H9 (cell line): ENCODE results near the gene ZC3H7B. TPM values are rescaled to one million over a fixed set of nuclear protein-coding genes. Genes with fewer than 3 reads are reported as not detected.
"Not testable (repeated sequence)": the region's sequence is repeated elsewhere in the genome, so short reads cannot be mapped to it uniquely, and the experiment has no call there.

ENCODE experiments used
- DNase-seq: peaks from one replicate; pipeline ENCODE4 v3.0.0-alpha.2; 2017
- H2AFZ ChIP-seq: one replicate; pipeline ENCODE4 v1.6.1; 2013; ENCODE audit warnings: mild to moderate bottlenecking, low read length, control low read depth, moderate library complexity
- H2AK5ac ChIP-seq: 2 replicates; pipeline ENCODE4 v1.6.1; 2013; ENCODE audit warnings: low read length, control low read depth, mixed read lengths; ENCODE audit not compliant: insufficient read length
- H2BK120ac ChIP-seq: one replicate; pipeline ENCODE4 v1.6.1; 2013; ENCODE audit warnings: low read depth, mild to moderate bottlenecking, low read length, control low read depth, inconsistent platforms; ENCODE audit not compliant: poor library complexity, severe bottlenecking
- H2BK12ac ChIP-seq: 2 replicates; pipeline ENCODE4 v1.6.1; 2013; ENCODE audit warnings: low read length, control low read depth, mixed read lengths, low read depth; ENCODE audit not compliant: insufficient read length
- H2BK15ac ChIP-seq: 2 replicates; pipeline ENCODE4 v1.6.1; 2013; ENCODE audit warnings: low read depth, low read length, control low read depth
- H2BK20ac ChIP-seq: one replicate; pipeline ENCODE4 v1.6.1; 2013; ENCODE audit warnings: low read depth, mild to moderate bottlenecking, low read length, control low read depth, inconsistent platforms; ENCODE audit not compliant: poor library complexity, severe bottlenecking
- H2BK5ac ChIP-seq: 2 replicates; pipeline ENCODE4 v1.6.1; 2013; ENCODE audit warnings: low read length, control low read depth, mixed read lengths; ENCODE audit not compliant: insufficient read length
- H3K14ac ChIP-seq: 2 replicates; pipeline ENCODE4 v1.6.1; 2013; ENCODE audit warnings: low read length, control low read depth; ENCODE audit not compliant: insufficient read depth
- H3K18ac ChIP-seq: 2 replicates; pipeline ENCODE4 v1.6.1; 2013; ENCODE audit warnings: low read depth, mild to moderate bottlenecking, mixed read lengths, low read length, control low read depth; ENCODE audit not compliant: insufficient read length
- H3K23ac ChIP-seq: 2 replicates; pipeline ENCODE4 v1.6.1; 2013; ENCODE audit warnings: low read length, control low read depth, mixed read lengths, low read depth; ENCODE audit not compliant: insufficient read length
- H3K23me2 ChIP-seq: 2 replicates; pipeline ENCODE4 v1.6.1; 2013; ENCODE audit warnings: low read depth, mild to moderate bottlenecking, mixed read lengths, low read length, control low read depth; ENCODE audit not compliant: insufficient read length, poor library complexity, severe bottlenecking
- H3K27ac ChIP-seq: 2 replicates; pipeline ENCODE4 v1.5.1; 2013; ENCODE audit warnings: low read length, control low read depth, mixed read lengths, low read depth; ENCODE audit not compliant: insufficient read length
- H3K27me3 ChIP-seq: 2 replicates; pipeline ENCODE4 v1.6.1; 2013; ENCODE audit warnings: low read length, control low read depth, inconsistent platforms; ENCODE audit not compliant: insufficient read depth
- H3K4ac ChIP-seq: 2 replicates; pipeline ENCODE4 v1.6.1; 2013; ENCODE audit warnings: low read depth, mild to moderate bottlenecking, control low read depth, inconsistent platforms, low read length, moderate library complexity
- H3K4me1 ChIP-seq: 2 replicates; pipeline ENCODE4 v1.6.1; 2013; ENCODE audit warnings: low read length, control low read depth, inconsistent platforms; ENCODE audit not compliant: insufficient read depth
- H3K4me2 ChIP-seq: 2 replicates; pipeline ENCODE4 v1.6.1; 2013; ENCODE audit warnings: low read length, control low read depth, mixed read lengths; ENCODE audit not compliant: insufficient read length, insufficient read depth
- H3K56ac ChIP-seq: 2 replicates; pipeline ENCODE4 v1.6.1; 2013; ENCODE audit warnings: low read depth, mild to moderate bottlenecking, mixed read lengths, low read length, control low read depth; ENCODE audit not compliant: insufficient read length
- H3K79me1 ChIP-seq: 2 replicates; pipeline ENCODE4 v1.6.1; 2013; ENCODE audit warnings: low read depth, mild to moderate bottlenecking, moderate library complexity, low read length, control low read depth, inconsistent platforms; ENCODE audit not compliant: insufficient read depth, poor library complexity, severe bottlenecking
- H3K79me2 ChIP-seq: 2 replicates; pipeline ENCODE4 v1.6.1; 2013; ENCODE audit warnings: low read length, control low read depth, inconsistent platforms; ENCODE audit not compliant: insufficient read depth
- H3K9ac ChIP-seq: 2 replicates; pipeline ENCODE4 v1.6.1; 2013; ENCODE audit warnings: low read length, control low read depth, mixed read lengths; ENCODE audit not compliant: insufficient read length; ENCODE audit errors: extremely low read depth
- H3K9me3 ChIP-seq: one replicate; pipeline ENCODE4 v1.6.1; 2013; ENCODE audit warnings: low read depth, low read length, inconsistent platforms; ENCODE audit not compliant: control insufficient read depth
- H3T11ph ChIP-seq: one replicate; pipeline ENCODE4 v1.6.1; 2013; ENCODE audit warnings: mild to moderate bottlenecking, low read length, control low read depth, inconsistent platforms
- H4K20me1 ChIP-seq: one replicate; pipeline ENCODE4 v1.6.1; 2013; ENCODE audit not compliant: control insufficient read depth, insufficient read length, insufficient read depth
- H4K5ac ChIP-seq: 2 replicates; pipeline ENCODE4 v1.6.1; 2013; ENCODE audit warnings: low read depth, mild to moderate bottlenecking, mixed read lengths, low read length, control low read depth; ENCODE audit not compliant: insufficient read length
- H4K8ac ChIP-seq: replicated peaks from 2 replicates; pipeline ENCODE4 v1.6.1; 2013; ENCODE audit warnings: low read length, control low read depth, mixed read lengths, low read depth; ENCODE audit not compliant: insufficient read length
- H4K91ac ChIP-seq: 2 replicates; pipeline ENCODE4 v1.6.1; 2013; ENCODE audit warnings: low read depth, mild to moderate bottlenecking, moderate library complexity, mixed read lengths, low read length, control low read depth; ENCODE audit not compliant: insufficient read length
- H3K27ac Mint-ChIP-seq, 3 experiments: 2 replicates in 2 of 3; 3 replicates in 1 of 3; pipeline ENCODE4 v1.8.0; 2020 to 2021; ENCODE audit warnings: mixed read lengths in 3 of 3, mild to moderate bottlenecking in 1 of 3, moderate library complexity in 1 of 3
- H3K27me3 Mint-ChIP-seq: 2 replicates; pipeline ENCODE4 v1.8.0; 2021; ENCODE audit warnings: low read depth, mild to moderate bottlenecking, moderate library complexity, mixed read lengths
- H3K36me3 Mint-ChIP-seq, 3 experiments: 2 replicates in 2 of 3; 3 replicates in 1 of 3; pipeline ENCODE4 v1.8.0; 2020 to 2021; ENCODE audit warnings: low read depth in 3 of 3, mixed read lengths in 3 of 3; ENCODE audit not compliant: insufficient read depth in 1 of 3
- H3K4me1 Mint-ChIP-seq, 2 experiments: 2 replicates each; pipeline ENCODE4 v1.8.0; 2020; ENCODE audit warnings: mixed read lengths in 2 of 2
- H3K4me3 Mint-ChIP-seq, 2 experiments: 2 replicates in 1 of 2; 3 replicates in 1 of 2; pipeline ENCODE4 v1.8.0; 2020 to 2021; ENCODE audit warnings: mild to moderate bottlenecking in 2 of 2, mixed read lengths in 2 of 2, moderate library complexity in 1 of 2
- H3K9me3 Mint-ChIP-seq, 2 experiments: 2 replicates in 1 of 2; 3 replicates in 1 of 2; pipeline ENCODE4 v1.8.0; 2020; ENCODE audit warnings: mild to moderate bottlenecking in 2 of 2, mixed read lengths in 2 of 2, moderate library complexity in 1 of 2
- WGBS: extraction: QIAGEN DNeasy Blood & Tissue Kit; methylation state at CpG from one replicate; pipeline ENCODE4 v1.1.7; 2013; ENCODE audit warnings: missing lambda C conversion rate, low lambda C conversion rate, mixed read lengths; ENCODE audit not compliant: insufficient read length; ENCODE audit errors: extremely low coverage; 5-methylcytosine and 5-hydroxymethylcytosine counted together
- total RNA-seq: library from RNA; stranded (reverse); gene quantifications from 2 replicates; pipeline ENCODE4 v1.2.1, GENCODE V29; 2021
- TF ChIP-seq, protein P1 (sequence below): fragments of 200-600 bp; sonication (generic); conservative IDR thresholded peaks from 3 replicates; pipeline ENCODE4 v1.8.0; 2021; ENCODE audit warnings: antibody characterized with exemption, mild to moderate bottlenecking

Gene ZC3H7B
- total RNA-seq, 1 experiment from 2014 or later = 69.3 TPM

DNA sequence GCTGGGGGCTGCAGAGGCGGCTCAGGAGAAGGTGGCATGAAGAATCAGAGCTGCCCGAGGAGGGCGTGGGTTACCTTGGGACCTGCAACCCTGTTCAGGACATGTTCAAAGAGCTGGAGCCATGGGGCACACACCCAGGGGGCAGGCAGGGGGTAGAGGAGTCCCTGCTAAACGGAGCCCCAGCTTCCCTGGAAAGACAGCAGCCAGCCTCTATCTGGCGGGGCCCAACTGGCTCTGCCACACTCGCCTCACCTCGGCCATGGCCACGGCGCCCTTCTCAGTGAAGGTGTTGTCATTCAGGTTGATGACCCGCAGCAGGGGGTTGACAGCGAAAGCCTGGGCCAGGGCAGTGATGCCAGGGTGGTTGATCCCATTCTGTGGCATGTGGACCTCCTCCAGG lies 43.6 kb upstream of the ZC3H7B start:
- peak overlapping the region; percentile 18 to 88 (median 84); a peak in 4 of 7 replicates for H3K27ac Mint-ChIP-seq
- Histone ChIP-seq H2BK15ac (no peak overlapping the region), H3K23ac (no peak overlapping the region), H3K9me3 (no peaks in the 10 kb centered on the region), H3K4me2 (no peak overlapping the region), H3K56ac (no peak overlapping the region), H4K8ac (no peak overlapping the region), H2AFZ (no peak overlapping the region), H3K79me1 (no peaks in the 10 kb centered on the region), H3K27me3 (no peaks in the 10 kb centered on the region), H3K14ac (no peak overlapping the region), H3K27ac (no peak overlapping the region), H3K4ac (no peak overlapping the region), H2BK12ac (no peak overlapping the region), H2AK5ac (no peak overlapping the region), H2BK5ac (no peak overlapping the region), H3K4me1 (no peaks in the 10 kb centered on the region), H3K23me2 (no peaks in the 10 kb centered on the region), H4K5ac (no peak overlapping the region), H3K18ac (no peak overlapping the region), H2BK120ac (no peak overlapping the region), H3K9ac (no peak overlapping the region), H2BK20ac (no peak overlapping the region), H3T11ph (no peak overlapping the region), H3K79me2 (no peaks in the 10 kb centered on the region), H4K20me1 (no peaks in the 10 kb centered on the region), H4K91ac (no peak overlapping the region)
- H3K27me3 Mint-ChIP-seq = no peaks in the 10 kb centered on the region
- TF ChIP-seq, protein P1, sequence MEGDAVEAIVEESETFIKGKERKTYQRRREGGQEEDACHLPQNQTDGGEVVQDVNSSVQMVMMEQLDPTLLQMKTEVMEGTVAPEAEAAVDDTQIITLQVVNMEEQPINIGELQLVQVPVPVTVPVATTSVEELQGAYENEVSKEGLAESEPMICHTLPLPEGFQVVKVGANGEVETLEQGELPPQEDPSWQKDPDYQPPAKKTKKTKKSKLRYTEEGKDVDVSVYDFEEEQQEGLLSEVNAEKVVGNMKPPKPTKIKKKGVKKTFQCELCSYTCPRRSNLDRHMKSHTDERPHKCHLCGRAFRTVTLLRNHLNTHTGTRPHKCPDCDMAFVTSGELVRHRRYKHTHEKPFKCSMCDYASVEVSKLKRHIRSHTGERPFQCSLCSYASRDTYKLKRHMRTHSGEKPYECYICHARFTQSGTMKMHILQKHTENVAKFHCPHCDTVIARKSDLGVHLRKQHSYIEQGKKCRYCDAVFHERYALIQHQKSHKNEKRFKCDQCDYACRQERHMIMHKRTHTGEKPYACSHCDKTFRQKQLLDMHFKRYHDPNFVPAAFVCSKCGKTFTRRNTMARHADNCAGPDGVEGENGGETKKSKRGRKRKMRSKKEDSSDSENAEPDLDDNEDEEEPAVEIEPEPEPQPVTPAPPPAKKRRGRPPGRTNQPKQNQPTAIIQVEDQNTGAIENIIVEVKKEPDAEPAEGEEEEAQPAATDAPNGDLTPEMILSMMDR = no peak
- no peak for DNase-seq
- peaks cover 6 to 17% of the 10 kb centered on the region in 2 experiments; a peak in 3 of 4 replicates for H3K4me1 Mint-ChIP-seq
- WGBS = no CpG with 5 or more reads among the region's 11 CpGs
- H3K9me3 Mint-ChIP-seq = no peaks in the 10 kb centered on the region
- H3K36me3 Mint-ChIP-seq = peaks cover 62 to 98% (median 85%) of the 10 kb centered on the region in 3 experiments
- no peak overlapping the region; a peak in 1 of 5 replicates for H3K4me3 Mint-ChIP-seq

DNA sequence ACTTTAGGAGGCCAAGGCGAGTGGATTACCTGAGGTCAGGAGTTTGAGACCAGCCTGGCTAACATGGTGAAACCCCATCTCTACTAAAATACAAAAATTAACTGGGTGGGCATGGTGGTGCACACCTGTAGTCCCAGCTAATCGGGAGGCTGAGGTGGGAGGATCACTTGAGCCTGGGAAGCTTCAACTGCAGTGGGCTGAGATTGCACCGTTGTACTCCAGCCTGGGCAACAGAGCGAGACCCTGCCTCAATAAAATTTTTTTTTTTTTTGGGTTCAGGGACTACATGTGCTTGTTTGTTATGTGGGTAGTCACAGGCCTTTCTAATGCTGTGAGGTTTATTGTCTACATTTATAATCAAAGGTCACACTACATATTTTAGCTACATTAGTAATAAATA lies 41.6 kb upstream of the ZC3H7B start:
- not testable (repeated sequence) for H3K79me2 ChIP-seq, H3K27ac Mint-ChIP-seq, H3K27ac ChIP-seq, H3K9me3 Mint-ChIP-seq, DNase-seq, H3K56ac ChIP-seq, H4K20me1 ChIP-seq, H2BK12ac ChIP-seq, H3K23me2 ChIP-seq, H2BK20ac ChIP-seq, H3K9ac ChIP-seq, H2AFZ ChIP-seq, H4K8ac ChIP-seq, H3K4me3 Mint-ChIP-seq, H3K4ac ChIP-seq, H2BK15ac ChIP-seq, H3K4me1 ChIP-seq, H3T11ph ChIP-seq, H3K79me1 ChIP-seq, H3K27me3 Mint-ChIP-seq, H3K27me3 ChIP-seq, H3K18ac ChIP-seq, H4K5ac ChIP-seq, H3K23ac ChIP-seq, H4K91ac ChIP-seq, H2BK120ac ChIP-seq, H2AK5ac ChIP-seq, H3K14ac ChIP-seq, H3K4me2 ChIP-seq, H3K9me3 ChIP-seq, H2BK5ac ChIP-seq
- no CpG with 5 or more reads among the region's 4 CpGs for WGBS
- H3K4me1 Mint-ChIP-seq = peaks cover 6 to 17% of the 10 kb centered on the region in 2 experiments; a peak in 3 of 4 replicates
- H3K36me3 Mint-ChIP-seq = peaks cover 65 to 99% (median 96%) of the 10 kb centered on the region in 3 experiments
